ENCODE measurements around the gene TC2N. TPM values are rescaled to one million over a fixed set of nuclear protein-coding genes. Genes with fewer than 3 reads are reported as not detected.
"Not testable (repeated sequence)": the region's sequence is repeated elsewhere in the genome, so short reads cannot be mapped to it uniquely, and the experiment has no call there.

Gene TC2N
- total RNA-seq, 3 donors from 2014 or later (not counting 1 experiment from before 2014, with no cell fraction given) = 83.1 to 157 (median 126) TPM

DNA sequence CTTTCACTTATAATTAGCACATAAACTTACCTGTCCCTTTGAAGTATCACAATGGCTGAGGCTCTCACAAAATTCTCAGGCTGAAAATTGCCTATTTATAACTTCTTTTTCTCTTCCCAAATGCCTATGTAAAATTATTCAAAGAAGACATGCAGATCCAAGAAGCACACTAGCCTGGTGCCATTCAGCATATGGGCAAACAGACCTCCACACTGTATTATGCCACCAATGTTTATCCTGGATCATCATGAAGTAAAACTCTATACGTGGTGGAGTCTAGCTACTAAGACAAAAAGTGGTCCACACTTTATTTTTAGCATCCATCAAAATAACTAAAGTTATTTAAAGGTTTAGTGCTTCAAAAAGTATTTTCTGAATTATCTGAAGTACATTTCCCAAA is 15.8 kb downstream of the TC2N start:
- WGBS (ENCODE audit: insufficient coverage) = no CpG with 5 or more reads among the region's 1 CpG
- Histone ChIP-seq H3K4me1 (ENCODE audit: control insufficient read depth, insufficient read depth, low read length) (peaks cover 17% of the 10 kb centered on the region), H3K36me3 (ENCODE audit: control insufficient read depth, insufficient read depth, low read length) (peaks cover 11% of the 10 kb centered on the region), H3K9me3 (ENCODE audit: control insufficient read depth, insufficient read depth, low read length) (no peaks in the 10 kb centered on the region), H3K4me3 (ENCODE audit: low read length) (no peak overlapping the region), H3K27ac (ENCODE audit: low read length) (no peak overlapping the region), H3K27me3 (ENCODE audit: control insufficient read depth, insufficient read depth, low read length) (no peaks in the 10 kb centered on the region)
- Mint-ChIP-seq H3K27me3 (ENCODE audit: low read depth in 2 of 2) (no peaks in the 10 kb centered on the region), H3K9me3 (no peaks in the 10 kb centered on the region), H3K4me1 (peaks cover 27 to 37% of the 10 kb centered on the region in 2 donors), H3K36me3 (peaks cover 10% of the 10 kb centered on the region), H3K27ac (peak overlapping the region in 1 of 2 donors; percentile 32), H3K4me3 (no peak overlapping the region)
- TF ChIP-seq, protein P1, sequence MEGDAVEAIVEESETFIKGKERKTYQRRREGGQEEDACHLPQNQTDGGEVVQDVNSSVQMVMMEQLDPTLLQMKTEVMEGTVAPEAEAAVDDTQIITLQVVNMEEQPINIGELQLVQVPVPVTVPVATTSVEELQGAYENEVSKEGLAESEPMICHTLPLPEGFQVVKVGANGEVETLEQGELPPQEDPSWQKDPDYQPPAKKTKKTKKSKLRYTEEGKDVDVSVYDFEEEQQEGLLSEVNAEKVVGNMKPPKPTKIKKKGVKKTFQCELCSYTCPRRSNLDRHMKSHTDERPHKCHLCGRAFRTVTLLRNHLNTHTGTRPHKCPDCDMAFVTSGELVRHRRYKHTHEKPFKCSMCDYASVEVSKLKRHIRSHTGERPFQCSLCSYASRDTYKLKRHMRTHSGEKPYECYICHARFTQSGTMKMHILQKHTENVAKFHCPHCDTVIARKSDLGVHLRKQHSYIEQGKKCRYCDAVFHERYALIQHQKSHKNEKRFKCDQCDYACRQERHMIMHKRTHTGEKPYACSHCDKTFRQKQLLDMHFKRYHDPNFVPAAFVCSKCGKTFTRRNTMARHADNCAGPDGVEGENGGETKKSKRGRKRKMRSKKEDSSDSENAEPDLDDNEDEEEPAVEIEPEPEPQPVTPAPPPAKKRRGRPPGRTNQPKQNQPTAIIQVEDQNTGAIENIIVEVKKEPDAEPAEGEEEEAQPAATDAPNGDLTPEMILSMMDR (IDR thresholded peaks at IDR 0.05) = no peak
- intact Hi-C loops (cut with micrococcal nuclease) = no loop called here
- DNase-seq (no peak), ATAC-seq (no peak)

DNA sequence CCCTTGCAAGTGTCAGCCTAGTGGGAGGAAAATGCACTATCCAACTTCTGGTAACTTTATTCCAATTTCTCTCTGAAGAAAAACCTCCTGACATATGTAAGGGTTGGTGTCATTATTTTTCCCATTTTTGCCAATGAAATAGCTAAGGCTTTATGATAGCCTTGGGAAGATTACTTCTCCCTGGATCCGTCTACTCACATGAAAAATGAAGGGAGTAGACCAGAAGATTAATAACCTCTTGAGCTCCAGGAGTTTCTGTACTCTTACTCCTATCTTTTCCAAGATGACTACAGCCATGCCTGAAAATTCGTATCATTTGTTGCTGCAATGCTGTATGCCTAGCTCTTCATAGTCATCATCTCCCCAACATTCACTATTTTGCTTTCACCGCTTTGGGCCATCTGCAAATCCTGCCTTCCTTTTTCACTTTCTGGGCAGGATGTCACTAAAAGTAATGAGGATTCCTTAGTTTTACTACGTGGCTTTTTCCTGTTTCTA is 18.8 kb downstream of the TC2N start:
- Mint-ChIP-seq H3K4me1 (peaks cover 22 to 24% of the 10 kb centered on the region in 2 donors), H3K27me3 (ENCODE audit: low read depth in 2 of 2) (no peaks in the 10 kb centered on the region), H3K36me3 (peaks cover 10% of the 10 kb centered on the region), H3K4me3 (no peak overlapping the region), H3K27ac (peak overlapping the region in 1 of 2 donors; percentile 54), H3K9me3 (no peaks in the 10 kb centered on the region)
- H3K9me3 ChIP-seq (ENCODE audit: control insufficient read depth, insufficient read depth, low read length) = no peaks in the 10 kb centered on the region
- no peaks in the 10 kb centered on the region for H3K27me3 ChIP-seq (ENCODE audit: control insufficient read depth, insufficient read depth, low read length)
- DNase-seq (no peak), ATAC-seq (no peak)
- peaks cover 20% of the 10 kb centered on the region for H3K36me3 ChIP-seq (ENCODE audit: control insufficient read depth, insufficient read depth, low read length)
- intact Hi-C loops (cut with micrococcal nuclease) = no loop called here
- no peaks in the 10 kb centered on the region for H3K4me1 ChIP-seq (ENCODE audit: control insufficient read depth, insufficient read depth, low read length)
- 95% methylated on average over 4 of the region's 4 CpGs for WGBS (ENCODE audit: insufficient coverage)
- H3K27ac ChIP-seq (ENCODE audit: low read length) = no peak overlapping the region
- TF ChIP-seq, protein P1 (IDR thresholded peaks at IDR 0.05) = no peak
- no peak overlapping the region for H3K4me3 ChIP-seq (ENCODE audit: low read length)

DNA sequence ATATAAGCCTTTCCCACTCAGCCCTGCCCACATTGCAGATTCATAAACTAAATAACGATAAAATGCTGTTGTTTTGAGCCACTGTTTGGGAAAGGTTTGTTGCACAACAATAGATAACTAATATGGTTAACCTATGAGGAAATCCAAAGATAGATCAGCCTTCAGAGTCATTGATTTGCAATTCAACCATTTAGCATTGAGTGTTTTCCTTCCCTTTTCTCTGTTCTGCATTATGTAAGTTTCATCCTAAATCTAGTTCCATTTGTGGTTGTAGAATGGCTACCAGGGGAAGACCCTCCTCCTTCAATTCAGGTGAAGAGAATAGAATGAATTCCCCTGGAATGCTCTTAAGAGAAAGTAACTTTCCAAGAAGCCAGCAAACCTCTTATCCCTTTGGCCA is 19.6 kb downstream of the TC2N start:
- no peaks in the 10 kb centered on the region for H3K4me1 ChIP-seq (ENCODE audit: control insufficient read depth, insufficient read depth, low read length)
- Mint-ChIP-seq H3K27ac (peak overlapping the region in 1 of 2 donors; percentile 54), H3K27me3 (ENCODE audit: low read depth in 2 of 2) (no peaks in the 10 kb centered on the region), H3K4me1 (peaks cover 15 to 24% of the 10 kb centered on the region in 2 donors), H3K4me3 (no peak overlapping the region), H3K36me3 (peaks cover 10% of the 10 kb centered on the region), H3K9me3 (no peaks in the 10 kb centered on the region)
- no peaks in the 10 kb centered on the region for H3K27me3 ChIP-seq (ENCODE audit: control insufficient read depth, insufficient read depth, low read length)
- no peak for DNase-seq
- no peak overlapping the region for H3K27ac ChIP-seq (ENCODE audit: low read length)
- 83% methylated on average over 1 of the region's 1 CpG for whole genome bisulfite sequencing (ENCODE audit: insufficient coverage)
- H3K4me3 ChIP-seq (ENCODE audit: low read length) = no peak overlapping the region
- ATAC-seq = no peak
- TF ChIP-seq, protein P1 (IDR thresholded peaks at IDR 0.05) = no peak
- no peaks in the 10 kb centered on the region for H3K9me3 ChIP-seq (ENCODE audit: control insufficient read depth, insufficient read depth, low read length)
- H3K36me3 ChIP-seq (ENCODE audit: control insufficient read depth, insufficient read depth, low read length) = peaks cover 20% of the 10 kb centered on the region
- intact Hi-C loops (cut with micrococcal nuclease) = no loop called here

DNA sequence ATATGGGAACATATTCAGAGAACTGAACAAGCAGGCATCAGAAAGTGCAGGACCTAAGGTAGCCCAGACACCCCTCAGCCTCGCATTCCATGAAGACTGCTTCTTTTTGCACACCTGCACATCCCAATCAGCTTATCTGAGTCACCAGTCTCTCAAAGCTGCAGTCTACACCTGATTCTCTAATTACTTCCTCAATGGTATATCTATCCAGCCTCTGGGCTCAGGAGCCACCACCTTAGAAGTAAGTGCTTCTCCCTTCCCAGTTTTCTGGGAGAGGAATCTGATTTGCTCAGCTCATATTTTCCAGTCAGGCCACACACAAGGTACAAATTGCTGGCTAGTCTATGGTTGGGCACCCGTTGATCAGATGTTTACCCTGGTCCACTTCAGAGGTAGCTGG is 21.7 kb downstream of the TC2N start:
- intact Hi-C loops (cut with micrococcal nuclease) = no loop called here
- 97% methylated on average over 2 of the region's 2 CpGs for WGBS (ENCODE audit: insufficient coverage)

DNA sequence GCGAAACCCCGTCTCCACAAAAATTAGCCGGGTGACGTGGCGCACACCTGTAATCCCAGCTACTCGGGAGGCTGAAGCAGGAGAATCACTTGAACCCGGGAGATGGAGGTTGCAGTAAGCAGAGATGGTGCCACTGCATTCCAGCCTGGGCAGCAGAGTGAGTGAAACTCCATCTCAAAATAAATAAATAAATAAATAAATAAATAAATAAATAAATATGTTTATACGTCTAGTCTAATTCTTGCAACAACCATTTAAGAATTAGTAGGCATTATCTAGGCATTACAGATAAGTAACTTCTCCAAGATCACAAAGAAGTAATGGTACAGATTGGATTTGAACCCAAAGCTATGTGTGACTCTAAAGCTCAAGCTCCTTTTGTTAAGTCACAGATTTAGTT is 22.3 kb downstream of the TC2N start:
- H3K4me1 Mint-ChIP-seq = peaks cover 12 to 37% of the 10 kb centered on the region in 2 donors

More for the DNA sequence above, 21.7 kb downstream of the TC2N start:
- H3K4me1 Mint-ChIP-seq = peaks cover 10 to 31% of the 10 kb centered on the region in 2 donors
- no peak for ATAC-seq
- TF ChIP-seq, protein P1 (IDR thresholded peaks at IDR 0.05) = no peak
- H3K9me3 Mint-ChIP-seq = no peaks in the 10 kb centered on the region
- Histone ChIP-seq H3K27me3 (ENCODE audit: control insufficient read depth, insufficient read depth, low read length) (no peaks in the 10 kb centered on the region), H3K27ac (ENCODE audit: low read length) (no peak overlapping the region), H3K9me3 (ENCODE audit: control insufficient read depth, insufficient read depth, low read length) (no peaks in the 10 kb centered on the region), H3K4me1 (ENCODE audit: control insufficient read depth, insufficient read depth, low read length) (no peaks in the 10 kb centered on the region), H3K36me3 (ENCODE audit: control insufficient read depth, insufficient read depth, low read length) (peaks cover 14% of the 10 kb centered on the region), H3K4me3 (ENCODE audit: low read length) (no peak overlapping the region)
- H3K27me3 Mint-ChIP-seq (ENCODE audit: low read depth in 2 of 2) = no peaks in the 10 kb centered on the region
- H3K36me3 Mint-ChIP-seq = peaks cover 10% of the 10 kb centered on the region
- DNase-seq = no peak
- no peak overlapping the region for H3K4me3 Mint-ChIP-seq
- no peak overlapping the region for H3K27ac Mint-ChIP-seq

More for the DNA sequence above, 22.3 kb downstream of the TC2N start:
- whole genome bisulfite sequencing (ENCODE audit: insufficient coverage) = 98% methylated on average over 7 of the region's 8 CpGs
- H3K9me3 Mint-ChIP-seq; ATAC-seq; H3K27me3 Mint-ChIP-seq (ENCODE audit: low read depth in 2 of 2); intact Hi-C loops (cut with micrococcal nuclease); H3K4me3 Mint-ChIP-seq; H3K27me3 ChIP-seq (ENCODE audit: control insufficient read depth, insufficient read depth, low read length); H3K4me3 ChIP-seq (ENCODE audit: low read length); DNase-seq; H3K4me1 ChIP-seq (ENCODE audit: control insufficient read depth, insufficient read depth, low read length); H3K9me3 ChIP-seq (ENCODE audit: control insufficient read depth, insufficient read depth, low read length); H3K27ac Mint-ChIP-seq; H3K27ac ChIP-seq (ENCODE audit: low read length): not testable (repeated sequence)
- peaks cover 10% of the 10 kb centered on the region for H3K36me3 Mint-ChIP-seq
- H3K36me3 ChIP-seq (ENCODE audit: control insufficient read depth, insufficient read depth, low read length) = peaks cover 12% of the 10 kb centered on the region
